Measurements from ENCODE around the gene ITGB3. TPM values are rescaled to one million over a fixed set of nuclear protein-coding genes. Genes with fewer than 3 reads are reported as not detected.

The ITGB3 gene
- total RNA-seq, 1 donor from 2014 or later, result not detected

- H3K27me3 Mint-ChIP-seq (ENCODE audit: unreplicated experiment), result peaks cover 7% of the 10 kb centered on the region
- no peak overlapping the region for H3K4me3 Mint-ChIP-seq (ENCODE audit: unreplicated experiment)
- no peak for TF ChIP-seq CTCF (IDR thresholded peaks at IDR 0.05; ENCODE audit: unreplicated experiment)
- no peak overlapping the region for H3K27ac Mint-ChIP-seq (ENCODE audit: unreplicated experiment)
- H3K9me3 Mint-ChIP-seq (ENCODE audit: unreplicated experiment), result peaks cover 12% of the 10 kb centered on the region
- no peak for DNase-seq (ENCODE audit: low spot score)
- H3K4me1 Mint-ChIP-seq (ENCODE audit: unreplicated experiment), result peaks cover 8% of the 10 kb centered on the region
- peaks cover 6% of the 10 kb centered on the region for H3K36me3 Mint-ChIP-seq (ENCODE audit: low read depth, unreplicated experiment)
These were observed 27.5 kb upstream of the ITGB3 start for GRCh38 chr17:47225911-47226688.

- no peak overlapping the region for H3K27ac Mint-ChIP-seq (ENCODE audit: unreplicated experiment)
- DNase-seq (ENCODE audit: low spot score), result no peak
- H3K9me3 Mint-ChIP-seq (ENCODE audit: unreplicated experiment), result peaks cover 12% of the 10 kb centered on the region
- H3K36me3 Mint-ChIP-seq (ENCODE audit: low read depth, unreplicated experiment), result no peaks in the 10 kb centered on the region
- no peak for TF ChIP-seq CTCF (IDR thresholded peaks at IDR 0.05; ENCODE audit: unreplicated experiment)
- H3K27me3 Mint-ChIP-seq (ENCODE audit: unreplicated experiment), result peaks cover 5% of the 10 kb centered on the region
- no peak overlapping the region for H3K4me3 Mint-ChIP-seq (ENCODE audit: unreplicated experiment)
- peaks cover 8% of the 10 kb centered on the region for H3K4me1 Mint-ChIP-seq (ENCODE audit: unreplicated experiment)
These were observed 25.8 kb upstream of the ITGB3 start for GRCh38 chr17:47227862-47228261.

- TF ChIP-seq CTCF (IDR thresholded peaks at IDR 0.05; ENCODE audit: unreplicated experiment), result peak; percentile 86
- no peaks in the 10 kb centered on the region for H3K36me3 Mint-ChIP-seq (ENCODE audit: low read depth, unreplicated experiment)
- peaks cover 8% of the 10 kb centered on the region for H3K4me1 Mint-ChIP-seq (ENCODE audit: unreplicated experiment)
- H3K4me3 Mint-ChIP-seq (ENCODE audit: unreplicated experiment), result no peak overlapping the region
- H3K9me3 Mint-ChIP-seq (ENCODE audit: unreplicated experiment), result no peaks in the 10 kb centered on the region
- peaks cover 4% of the 10 kb centered on the region for H3K27me3 Mint-ChIP-seq (ENCODE audit: unreplicated experiment)
- DNase-seq (ENCODE audit: low spot score), result peak; percentile 74
- no peak overlapping the region for H3K27ac Mint-ChIP-seq (ENCODE audit: unreplicated experiment)
These were observed 23.8 kb upstream of the ITGB3 start for GRCh38 chr17:47229535-47230443.

GRCh38 chr17:47230864-47231263 is 22.8 kb upstream of the ITGB3 start:
- Mint-ChIP-seq H3K27ac (ENCODE audit: unreplicated experiment) (no peak overlapping the region), H3K4me1 (ENCODE audit: unreplicated experiment) (peaks cover 5% of the 10 kb centered on the region), H3K36me3 (ENCODE audit: low read depth, unreplicated experiment) (no peaks in the 10 kb centered on the region), H3K9me3 (ENCODE audit: unreplicated experiment) (no peaks in the 10 kb centered on the region), H3K27me3 (ENCODE audit: unreplicated experiment) (peaks cover 4% of the 10 kb centered on the region), H3K4me3 (ENCODE audit: unreplicated experiment) (no peak overlapping the region)
- no peak for DNase-seq (ENCODE audit: low spot score)
- no peak for TF ChIP-seq CTCF (IDR thresholded peaks at IDR 0.05; ENCODE audit: unreplicated experiment)
